HepG2 (cell line): Measurements from ENCODE around the gene GPBAR1. TPM values are rescaled to one million over a fixed set of nuclear protein-coding genes. Genes with fewer than 3 reads are reported as not detected.
A peak's percentile ranks its signal among the peaks of the same experiment; 100 is the strongest.

Experiments used
- DPF2 ChIP-seq: sonication (generic); formaldehyde crosslinking; IDR thresholded peaks from 2 replicates; pipeline ENCODE4 v1.4.0; 2020; ENCODE audit warnings: mild to moderate bottlenecking, low read depth, missing genetic modification reagents, borderline replicate concordance
- EED ChIP-seq: sonication (generic); formaldehyde crosslinking; IDR thresholded peaks from 2 replicates; pipeline ENCODE4 v1.5.0; 2020; ENCODE audit warnings: mild to moderate bottlenecking, missing genetic modification reagents
- HNF4G ChIP-seq, 2 experiments: sonication (generic) in 1 of 2; formaldehyde crosslinking in 1 of 2; IDR thresholded peaks; 2 replicates each; pipeline versions ENCODE4 v1.4.0 to v1.6.1; 2011 to 2020; ENCODE audit warnings: borderline replicate concordance in 2 of 2, low read depth in 2 of 2, mild to moderate bottlenecking in 2 of 2, low read length in 1 of 2, missing genetic modification reagents in 1 of 2, moderate library complexity in 1 of 2
- RCOR2 ChIP-seq: IDR thresholded peaks from 2 replicates; pipeline ENCODE4 v1.6.1; 2016; ENCODE audit warnings: missing biosample characterization, missing genetic modification reagents
- RFXANK ChIP-seq: IDR thresholded peaks from 2 replicates; pipeline ENCODE4 v1.6.1; 2016
- SP1 ChIP-seq, 2 experiments: fragments of 450-650 bp in 1 of 2; sonication (generic) in 1 of 2; formaldehyde crosslinking in 1 of 2; IDR thresholded peaks; 2 replicates each; pipeline versions ENCODE4 v1.4.0 to v1.6.1; 2016 to 2020; ENCODE audit warnings: missing genetic modification reagents in 1 of 2
- SP140L ChIP-seq: sonication (generic); formaldehyde crosslinking; IDR thresholded peaks from 2 replicates; pipeline ENCODE4 v1.4.0; 2020; ENCODE audit warnings: missing genetic modification reagents, borderline replicate concordance
- TARDBP ChIP-seq: sonication (generic); formaldehyde crosslinking; IDR thresholded peaks from 2 replicates; pipeline ENCODE4 v1.8.0; 2022; ENCODE audit warnings: mild to moderate bottlenecking, missing genetic modification reagents
- YEATS2 ChIP-seq: sonication (generic); formaldehyde crosslinking; IDR thresholded peaks from 2 replicates; pipeline ENCODE4 v1.4.0; 2020; ENCODE audit warnings: missing genetic modification reagents, borderline replicate concordance
- ZNF235 ChIP-seq: sonication (generic); formaldehyde crosslinking; IDR thresholded peaks from 2 replicates; pipeline ENCODE4 v1.8.1; 2023; ENCODE audit warnings: mild to moderate bottlenecking, missing genetic modification reagents, borderline replicate concordance
- ZNF367 ChIP-seq: sonication (generic); formaldehyde crosslinking; IDR thresholded peaks from 2 replicates; pipeline ENCODE4 v1.4.0; 2020; ENCODE audit warnings: missing genetic modification reagents, borderline replicate concordance
- ZNF382 ChIP-seq: sonication (generic); formaldehyde crosslinking; IDR thresholded peaks from 2 replicates; pipeline ENCODE4 v1.5.0; 2020; ENCODE audit warnings: missing genetic modification reagents, mild to moderate bottlenecking, borderline replicate concordance
- ZNF556 ChIP-seq: sonication (generic); formaldehyde crosslinking; IDR thresholded peaks from 2 replicates; pipeline ENCODE4 v1.4.0; 2020; ENCODE audit warnings: mild to moderate bottlenecking, missing genetic modification reagents, borderline replicate concordance
- ZSCAN20 ChIP-seq: sonication (generic); formaldehyde crosslinking; IDR thresholded peaks from 2 replicates; pipeline ENCODE4 v1.4.0; 2020; ENCODE audit warnings: missing genetic modification reagents, mild to moderate bottlenecking, borderline replicate concordance
- polyA plus RNA-seq, 8 experiments: library from polyadenylated mRNA; depleted of rRNA in 3 of 8; stranded (reverse) in 7 of 8; unstranded in 1 of 8; fragments of >200 nt; fragmentation: Illumina TruSeq in 4 of 8; extraction: Trizol in 4 of 8; gene quantifications; 2 replicates each; pipeline versions ENCODE4 v1.2.1 to v1.2.3, GENCODE V29; 2011 to 2016; ENCODE audit warnings: low read depth in 4 of 8, missing spikeins in 1 of 8, mixed read lengths in 1 of 8; ENCODE audit not compliant: insufficient read depth in 1 of 8
- total RNA-seq, 5 experiments: library from RNA; depleted of rRNA; stranded (reverse); fragments of >200 nt; fragmentation: Illumina TruSeq; extraction: Trizol; gene quantifications; 2 replicates each; pipeline ENCODE4 v1.2.3, GENCODE V29; 2016; ENCODE audit warnings: low read depth in 1 of 5
- TF ChIP-seq, protein P1 (sequence below): IDR thresholded peaks from 2 replicates; pipeline ENCODE4 v1.6.1; 2016; ENCODE audit warnings: low read depth, borderline replicate concordance
- TF ChIP-seq, protein P2 (sequence below), 2 experiments: sonication (generic) in 1 of 2; formaldehyde crosslinking in 1 of 2; IDR thresholded peaks; 2 replicates each; pipeline versions ENCODE4 v1.6.1 to v1.9.0; 2014 to 2022; ENCODE audit warnings: antibody characterized with exemption in 1 of 2, borderline replicate concordance in 1 of 2, inconsistent platforms in 1 of 2, low read depth in 1 of 2, missing genetic modification reagents in 1 of 2
- TF ChIP-seq, protein P3 (sequence below): IDR thresholded peaks from 2 replicates; pipeline ENCODE4 v1.4.0; 2020; ENCODE audit warnings: mild to moderate bottlenecking, missing genetic modification reagents

Gene GPBAR1
- total and polyA plus RNA-seq, 2 of the 13 experiments (the other 11 are each of a cell fraction or from before 2014, with no cell fraction given), result 0.05 to 0.09 TPM

DNA sequence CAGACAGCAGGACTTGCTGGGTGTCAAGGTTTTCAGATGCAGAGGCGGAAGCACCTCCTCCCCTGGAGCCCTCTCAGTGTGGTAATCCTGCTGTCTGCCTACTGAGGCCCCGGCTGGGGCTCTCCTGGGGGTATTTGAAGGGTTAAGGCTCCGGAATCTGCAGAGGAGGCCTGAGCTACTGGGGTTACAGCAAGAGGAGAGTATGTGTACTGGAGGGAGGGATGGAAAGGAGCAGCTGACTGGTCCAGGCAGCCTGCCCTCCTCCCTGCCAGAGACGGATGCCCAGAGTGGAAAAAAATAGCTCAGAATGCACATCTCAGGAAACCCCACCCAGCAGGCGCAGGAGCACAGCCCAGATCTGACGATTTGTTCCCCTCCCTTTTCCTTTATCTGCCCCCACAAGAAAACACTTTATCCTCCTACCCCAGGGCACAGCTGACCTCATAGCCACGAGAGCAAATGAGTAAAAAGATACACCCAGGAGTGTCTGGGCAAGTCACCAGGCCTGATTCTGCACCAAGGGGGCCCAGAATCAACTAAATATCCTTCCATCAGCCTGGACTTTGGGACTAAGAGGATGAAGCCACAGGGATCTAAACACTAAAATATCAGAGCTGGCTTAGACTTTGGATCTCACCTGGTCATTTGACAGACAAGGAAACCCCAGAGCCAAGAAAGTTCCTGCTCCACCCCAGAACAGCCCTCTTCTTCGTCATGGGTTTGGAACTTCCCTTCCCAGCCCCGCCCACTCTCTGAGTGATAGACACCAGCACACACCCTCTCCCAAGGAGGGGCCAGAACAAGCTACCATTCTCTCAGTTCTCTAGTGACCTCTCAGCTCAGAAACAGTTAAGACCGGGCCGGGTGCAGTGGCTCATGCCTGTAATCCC lies 26.0 kb downstream of the GPBAR1 start (continued):
- TF ChIP-seq, protein P1, sequence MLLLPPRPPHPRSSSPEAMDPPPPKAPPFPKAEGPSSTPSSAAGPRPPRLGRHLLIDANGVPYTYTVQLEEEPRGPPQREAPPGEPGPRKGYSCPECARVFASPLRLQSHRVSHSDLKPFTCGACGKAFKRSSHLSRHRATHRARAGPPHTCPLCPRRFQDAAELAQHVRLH (CRISPR knock-in tag), result no peak
- TF ChIP-seq ZNF382 (CRISPR knock-in tag) (no peak), SP1 (IDR thresholded peaks at IDR 0.05) (no peak), SP1 (CRISPR knock-in tag; IDR thresholded peaks at IDR 0.05) (peak; percentile 85), ZNF235 (CRISPR knock-in tag) (no peak), DPF2 (CRISPR knock-in tag) (0 out of 2 replicates have a peak, but pooled peaks have one; percentile 17), EED (no peak), SP140L (no peak), HNF4G (IDR thresholded peaks at IDR 0.05; ENCODE audit: borderline replicate concordance, low read depth, low read length) (peak; percentile 82), HNF4G (CRISPR knock-in tag; IDR thresholded peaks at IDR 0.05; ENCODE audit: borderline replicate concordance, low read depth) (no peak), RCOR2 (no peak), ZNF367 (CRISPR knock-in tag) (no peak), ZSCAN20 (no peak), RFXANK (CRISPR knock-in tag) (no peak), YEATS2 (CRISPR knock-in tag) (no peak), TARDBP (CRISPR knock-in tag) (no peak), ZNF556 (CRISPR knock-in tag) (peak; percentile 17; the same call in 1 of the 2 replicates)
- TF ChIP-seq, protein P2, sequence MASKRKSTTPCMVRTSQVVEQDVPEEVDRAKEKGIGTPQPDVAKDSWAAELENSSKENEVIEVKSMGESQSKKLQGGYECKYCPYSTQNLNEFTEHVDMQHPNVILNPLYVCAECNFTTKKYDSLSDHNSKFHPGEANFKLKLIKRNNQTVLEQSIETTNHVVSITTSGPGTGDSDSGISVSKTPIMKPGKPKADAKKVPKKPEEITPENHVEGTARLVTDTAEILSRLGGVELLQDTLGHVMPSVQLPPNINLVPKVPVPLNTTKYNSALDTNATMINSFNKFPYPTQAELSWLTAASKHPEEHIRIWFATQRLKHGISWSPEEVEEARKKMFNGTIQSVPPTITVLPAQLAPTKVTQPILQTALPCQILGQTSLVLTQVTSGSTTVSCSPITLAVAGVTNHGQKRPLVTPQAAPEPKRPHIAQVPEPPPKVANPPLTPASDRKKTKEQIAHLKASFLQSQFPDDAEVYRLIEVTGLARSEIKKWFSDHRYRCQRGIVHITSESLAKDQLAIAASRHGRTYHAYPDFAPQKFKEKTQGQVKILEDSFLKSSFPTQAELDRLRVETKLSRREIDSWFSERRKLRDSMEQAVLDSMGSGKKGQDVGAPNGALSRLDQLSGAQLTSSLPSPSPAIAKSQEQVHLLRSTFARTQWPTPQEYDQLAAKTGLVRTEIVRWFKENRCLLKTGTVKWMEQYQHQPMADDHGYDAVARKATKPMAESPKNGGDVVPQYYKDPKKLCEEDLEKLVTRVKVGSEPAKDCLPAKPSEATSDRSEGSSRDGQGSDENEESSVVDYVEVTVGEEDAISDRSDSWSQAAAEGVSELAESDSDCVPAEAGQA (IDR thresholded peaks at IDR 0.05; ENCODE audit: low read depth), result no peak
- TF ChIP-seq, protein P2 (CRISPR knock-in tag; IDR thresholded peaks at IDR 0.05; ENCODE audit: borderline replicate concordance), result no peak
- TF ChIP-seq, protein P3, sequence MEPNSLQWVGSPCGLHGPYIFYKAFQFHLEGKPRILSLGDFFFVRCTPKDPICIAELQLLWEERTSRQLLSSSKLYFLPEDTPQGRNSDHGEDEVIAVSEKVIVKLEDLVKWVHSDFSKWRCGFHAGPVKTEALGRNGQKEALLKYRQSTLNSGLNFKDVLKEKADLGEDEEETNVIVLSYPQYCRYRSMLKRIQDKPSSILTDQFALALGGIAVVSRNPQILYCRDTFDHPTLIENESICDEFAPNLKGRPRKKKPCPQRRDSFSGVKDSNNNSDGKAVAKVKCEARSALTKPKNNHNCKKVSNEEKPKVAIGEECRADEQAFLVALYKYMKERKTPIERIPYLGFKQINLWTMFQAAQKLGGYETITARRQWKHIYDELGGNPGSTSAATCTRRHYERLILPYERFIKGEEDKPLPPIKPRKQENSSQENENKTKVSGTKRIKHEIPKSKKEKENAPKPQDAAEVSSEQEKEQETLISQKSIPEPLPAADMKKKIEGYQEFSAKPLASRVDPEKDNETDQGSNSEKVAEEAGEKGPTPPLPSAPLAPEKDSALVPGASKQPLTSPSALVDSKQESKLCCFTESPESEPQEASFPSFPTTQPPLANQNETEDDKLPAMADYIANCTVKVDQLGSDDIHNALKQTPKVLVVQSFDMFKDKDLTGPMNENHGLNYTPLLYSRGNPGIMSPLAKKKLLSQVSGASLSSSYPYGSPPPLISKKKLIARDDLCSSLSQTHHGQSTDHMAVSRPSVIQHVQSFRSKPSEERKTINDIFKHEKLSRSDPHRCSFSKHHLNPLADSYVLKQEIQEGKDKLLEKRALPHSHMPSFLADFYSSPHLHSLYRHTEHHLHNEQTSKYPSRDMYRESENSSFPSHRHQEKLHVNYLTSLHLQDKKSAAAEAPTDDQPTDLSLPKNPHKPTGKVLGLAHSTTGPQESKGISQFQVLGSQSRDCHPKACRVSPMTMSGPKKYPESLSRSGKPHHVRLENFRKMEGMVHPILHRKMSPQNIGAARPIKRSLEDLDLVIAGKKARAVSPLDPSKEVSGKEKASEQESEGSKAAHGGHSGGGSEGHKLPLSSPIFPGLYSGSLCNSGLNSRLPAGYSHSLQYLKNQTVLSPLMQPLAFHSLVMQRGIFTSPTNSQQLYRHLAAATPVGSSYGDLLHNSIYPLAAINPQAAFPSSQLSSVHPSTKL (CRISPR knock-in tag), result no peak; the same call in 1 of the 2 replicates
